GM21717 (cell line): Measurements from ENCODE around the gene DIAPH2.
A peak's percentile ranks its signal among the peaks of the same experiment; 100 is the strongest.

Experiments
- ATAC-seq: cut with Tn5 transposase; IDR thresholded peaks from one replicate; pipeline ENCODE4 v1.9.1; 2021; ENCODE audit warnings: mild to moderate bottlenecking, moderate library complexity; ENCODE audit not compliant: unreplicated experiment

Gene DIAPH2

GRCh38 chrX:97629597-97629985, 944.9 kb downstream of the DIAPH2 start:
- no peak for ATAC-seq

GRCh38 chrX:97633798-97634197, 949.2 kb downstream of the DIAPH2 start:
- ATAC-seq = no peak

- no peak for ATAC-seq
Observed at GRCh38 chrX:97636473-97637140, 952.0 kb downstream of the DIAPH2 start.

- ATAC-seq = no peak
Observed at GRCh38 chrX:97637289-97637688, 952.6 kb downstream of the DIAPH2 start.

GRCh38 chrX:97638621-97639020, 954.0 kb downstream of the DIAPH2 start:
- no peak for ATAC-seq

- peak; percentile 75 for ATAC-seq
Observed at GRCh38 chrX:97639526-97639925, 954.9 kb downstream of the DIAPH2 start.
